Breast epithelium (tissue), 4 donors: ENCODE measurements around the gene REST. TPM values are rescaled to one million over a fixed set of nuclear protein-coding genes. Genes with fewer than 3 reads are reported as not detected.

Source experiments
- DNase-seq, 2 donors: peaks; one replicate each; pipeline ENCODE4 v3.0.0-alpha.2; 2019; ENCODE audit warnings: low spot score in 2 of 2
- H3K27ac ChIP-seq, 2 donors: fragments of 200-600 bp; sonication (generic) in 1 of 2; one replicate each; pipeline ENCODE4 v1.5.1; 2016 to 2019; ENCODE audit warnings: mild to moderate bottlenecking in 1 of 2
- H3K27me3 ChIP-seq, 2 donors: fragments of 200-600 bp; sonication (generic) in 1 of 2; one replicate each; pipeline versions ENCODE4 v1.5.1 to v1.6.0; 2017 to 2019; ENCODE audit warnings: control low read depth in 1 of 2, mild to moderate bottlenecking in 1 of 2
- H3K36me3 ChIP-seq: fragments of 200-600 bp; one replicate; pipeline ENCODE4 v1.5.1; 2019
- H3K4me1 ChIP-seq, 2 donors: fragments of 200-600 bp; sonication (generic); one replicate each; pipeline ENCODE4 v1.5.1; 2016 to 2019; ENCODE audit warnings: control low read depth in 1 of 2
- H3K4me3 ChIP-seq, 3 donors: fragments of 200-600 bp; sonication (generic); 1 replicate in 2 of 3; 2 replicates in 1 of 3; pipeline ENCODE4 v1.5.1; 2016 to 2019; ENCODE audit warnings: mild to moderate bottlenecking in 3 of 3, moderate library complexity in 2 of 3
- H3K9me3 ChIP-seq, 2 donors: fragments of 200-600 bp; sonication (generic) in 1 of 2; one replicate each; pipeline ENCODE4 v1.5.1; 2016 to 2019; ENCODE audit warnings: control low read depth in 1 of 2
- CTCF ChIP-seq, 3 donors: fragments of 450-650 bp; IDR thresholded peaks; one replicate each; pipeline ENCODE4 v1.5.1; 2016 to 2017; ENCODE audit warnings: antibody characterized with exemption in 3 of 3, mild to moderate bottlenecking in 3 of 3, moderate library complexity in 3 of 3
- POLR2A ChIP-seq: fragments of 450-650 bp; IDR thresholded peaks from one replicate; pipeline ENCODE4 v1.6.1; 2016; ENCODE audit warnings: antibody characterized with exemption, mild to moderate bottlenecking, moderate library complexity
- POLR2AphosphoS5 ChIP-seq, 3 donors: sonication (generic); formaldehyde crosslinking; IDR thresholded peaks; one replicate each; pipeline ENCODE4 v1.6.1; 2017; ENCODE audit warnings: antibody characterized with exemption in 3 of 3
- intact Hi-C: fragments of 100-400 bp; cut with DNase I; formaldehyde crosslinking; loops from one replicate; pipeline ENCODE4 v1.15.1; 2023; ENCODE audit warnings: low total_unique reads
- total RNA-seq, 3 donors: library from RNA; depleted of rRNA; stranded (reverse); fragments of >200 nt; gene quantifications; one replicate each; pipeline ENCODE4 v1.1.0, GENCODE V29; 2016

Gene REST
- total RNA-seq, 3 donors from 2014 or later, result 31.0 to 44.6 (median 32.8) TPM

- no peak overlapping the region for H3K4me3 ChIP-seq
- no peaks in the 10 kb centered on the region for H3K4me1 ChIP-seq
- H3K27ac ChIP-seq, result peak overlapping the region; percentile 25 to 68
- DNase-seq, result peak in 1 of 2 donors; percentile 33
- no peaks in the 10 kb centered on the region for H3K36me3 ChIP-seq
- H3K27me3 ChIP-seq, result no peaks in the 10 kb centered on the region
- TF ChIP-seq POLR2A, result no peak
- no peak for TF ChIP-seq CTCF (IDR thresholded peaks at IDR 0.05)
- TF ChIP-seq POLR2AphosphoS5 (IDR thresholded peaks at IDR 0.05), result peak in 1 of 3 donors; percentile 15
- H3K9me3 ChIP-seq, result no peaks in the 10 kb centered on the region
- intact Hi-C loops, result no loop called here
Observed at GRCh38 chr4:56995525-56995924, 87.8 kb downstream of the REST start.

- intact Hi-C loops, result no loop called here
- DNase-seq, result no peak
- Histone ChIP-seq H3K36me3 (no peaks in the 10 kb centered on the region), H3K27me3 (no peaks in the 10 kb centered on the region), H3K27ac (no peak overlapping the region), H3K4me3 (no peak overlapping the region), H3K4me1 (no peaks in the 10 kb centered on the region), H3K9me3 (no peaks in the 10 kb centered on the region)
- no peak for TF ChIP-seq CTCF (IDR thresholded peaks at IDR 0.05)
- TF ChIP-seq POLR2AphosphoS5 (IDR thresholded peaks at IDR 0.05), result no peak
- no peak for TF ChIP-seq POLR2A
Observed at GRCh38 chr4:56999751-57000150, 92.1 kb downstream of the REST start.

- TF ChIP-seq POLR2A (no peak), POLR2AphosphoS5 (IDR thresholded peaks at IDR 0.05) (no peak), CTCF (IDR thresholded peaks at IDR 0.05) (no peak)
- H3K27me3 ChIP-seq, result no peaks in the 10 kb centered on the region
- no peak overlapping the region for H3K27ac ChIP-seq
- H3K4me3 ChIP-seq, result no peak overlapping the region
- H3K9me3 ChIP-seq, result no peaks in the 10 kb centered on the region
- no peaks in the 10 kb centered on the region for H3K4me1 ChIP-seq
- H3K36me3 ChIP-seq, result peaks cover 11% of the 10 kb centered on the region
- no peak for DNase-seq
- intact Hi-C loops, result no loop called here
Observed at GRCh38 chr4:57013543-57014120, 105.9 kb downstream of the REST start.

Other genes starting within 250 kb of the REST start
- gene HOPX, start 226.6 kb upstream of the REST start, total RNA-seq, result 1 to 10 TPM; 3.8 to 9.8 (median 4.8) TPM
- 1 to 10 TPM in 1 of 3 donors, under 1 TPM in 1, not detected in 1; 0.66 to 2.4 TPM for gene SPINK2, start 86.2 kb upstream of the REST start, total RNA-seq
- gene NOA1, start 69.7 kb downstream of the REST start, total RNA-seq, result 10 to 100 TPM; 22.6 to 25.4 (median 23.7) TPM
- 100 to 1,000 TPM in 1 of 3 donors, 10 to 100 TPM in 2; 66.1 to 112 (median 71.4) TPM for gene POLR2B, start 71.0 kb downstream of the REST start, total RNA-seq
- gene IGFBP7, start 202.5 kb downstream of the REST start, total RNA-seq, result 100 to 1,000 TPM; 205 to 769 (median 622) TPM